GM18498 (cell line): ENCODE measurements around the gene TADA2A.
"Not testable (repeated sequence)": the region's sequence is repeated elsewhere in the genome, so short reads cannot be mapped to it uniquely, and the experiment has no call there.

Source experiments
- ATAC-seq: cut with Tn5 transposase; IDR thresholded peaks from one replicate; pipeline ENCODE4 v1.9.1; 2021; ENCODE audit warnings: mild to moderate bottlenecking, moderate library complexity; ENCODE audit not compliant: unreplicated experiment

The TADA2A gene

DNA sequence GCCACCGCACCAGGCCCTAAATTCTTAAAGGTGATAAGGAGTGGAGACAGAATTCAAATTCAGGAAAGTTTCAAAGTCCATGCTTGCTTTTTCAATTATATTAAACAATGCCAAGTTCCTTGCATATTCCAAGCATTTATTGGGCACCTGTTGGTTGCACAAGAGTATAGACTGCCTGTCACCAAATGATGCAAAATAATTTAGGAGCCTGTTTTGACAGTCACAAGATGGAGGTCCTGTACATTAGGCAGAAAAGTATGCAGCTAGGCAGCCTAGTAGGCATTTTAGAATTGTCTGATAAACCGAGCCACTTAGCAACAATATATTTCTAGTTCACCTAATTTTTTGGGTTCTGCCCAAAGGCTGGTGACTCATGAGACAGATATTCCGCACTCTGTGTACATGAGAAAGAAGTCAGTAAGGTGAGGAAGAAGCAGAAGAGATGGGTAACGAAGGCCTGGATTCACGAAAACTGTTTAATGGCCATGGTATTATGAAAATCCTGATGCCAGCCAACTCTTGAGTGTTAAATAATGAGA, 7.4 kb upstream of the TADA2A start:
- no peak for ATAC-seq

DNA sequence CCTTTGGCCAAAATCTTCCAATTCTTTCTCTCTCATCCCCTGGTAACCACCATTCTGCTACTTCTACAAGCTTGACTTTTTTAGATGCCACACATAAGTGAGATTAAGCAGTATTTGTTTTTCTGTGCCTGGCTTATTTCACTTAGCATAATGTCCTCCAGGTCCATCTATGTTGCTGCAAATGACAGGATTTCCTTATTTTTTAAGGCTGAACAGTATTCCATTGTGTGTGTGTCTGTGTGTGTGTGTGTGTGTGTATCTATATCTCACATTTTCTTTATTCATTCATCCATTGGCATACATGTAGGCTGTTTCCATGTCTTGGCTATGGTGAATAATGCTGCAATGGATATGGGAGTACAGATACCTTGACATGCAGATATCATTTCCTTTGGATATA, 6.2 kb upstream of the TADA2A start:
- no peak for ATAC-seq

DNA sequence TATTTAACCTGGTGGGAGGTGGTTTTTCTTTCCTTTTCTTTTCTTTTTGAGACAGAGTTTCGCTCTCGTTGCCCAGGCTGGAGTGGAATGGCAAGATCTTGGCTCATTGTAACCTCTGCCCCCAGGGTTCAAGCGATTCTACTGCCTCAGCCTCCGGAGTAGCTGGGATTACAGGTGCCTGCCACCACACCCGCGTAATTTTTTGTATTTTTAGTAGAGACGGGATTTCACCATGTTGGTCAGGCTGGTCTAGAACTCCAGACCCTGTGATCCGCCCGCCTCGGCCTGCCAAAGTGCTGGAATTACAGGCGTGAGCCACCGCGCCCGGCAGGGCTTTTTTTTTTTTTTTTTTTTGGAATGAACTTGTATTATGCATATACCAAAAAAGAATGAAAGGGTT, 1.2 kb upstream of the TADA2A start:
- not testable (repeated sequence) for ATAC-seq

DNA sequence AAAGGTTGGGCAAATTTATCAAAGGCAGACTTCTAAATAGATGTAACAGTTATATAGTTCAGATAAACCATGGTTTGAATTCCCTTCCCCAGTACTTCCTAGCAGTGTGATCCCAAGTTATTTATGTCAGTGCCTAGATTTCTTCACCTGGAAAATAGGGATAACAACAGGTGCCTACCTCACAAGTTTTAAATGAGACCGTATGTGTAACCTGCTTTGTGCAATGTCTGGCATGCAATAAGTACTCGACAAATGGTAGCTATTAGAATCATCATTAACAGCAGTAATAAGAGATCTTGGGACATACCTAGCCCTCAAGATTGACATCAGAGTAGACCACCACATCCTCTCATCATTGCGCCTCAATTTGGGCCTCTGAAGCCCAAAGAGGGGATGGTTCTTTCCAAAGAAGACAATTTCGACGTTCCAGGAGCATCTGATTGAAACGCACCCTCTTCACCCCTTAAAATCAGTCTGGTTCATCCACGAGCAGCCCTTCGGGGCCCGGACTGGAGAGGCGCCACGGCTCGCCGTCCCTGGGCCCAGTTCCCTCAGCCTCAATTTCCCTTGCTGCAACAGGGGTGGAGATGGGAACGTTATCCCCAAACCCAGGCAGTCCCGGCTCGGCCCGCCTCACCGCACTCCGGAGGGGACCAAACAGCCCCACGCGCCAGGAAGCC, 591 bp upstream of the TADA2A start:
- ATAC-seq, result peak; percentile 32

DNA sequence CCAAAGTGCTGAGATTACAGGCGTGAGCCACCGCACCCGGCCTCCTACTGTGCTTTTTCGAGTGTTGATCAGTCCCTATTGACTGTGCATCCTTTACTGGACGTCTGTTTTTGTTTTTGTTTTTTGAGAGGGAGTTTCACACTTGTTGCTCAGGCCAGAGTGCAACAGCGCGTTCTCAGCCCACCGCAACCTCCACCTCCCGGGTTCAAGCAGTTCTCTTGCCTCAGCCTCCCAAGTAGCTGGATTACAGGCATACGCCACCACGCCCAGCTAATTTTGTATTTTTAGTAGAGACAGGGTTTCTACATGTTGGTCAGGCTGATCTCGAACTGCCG, 1.4 kb downstream of the TADA2A start:
- ATAC-seq, result not testable (repeated sequence)

DNA sequence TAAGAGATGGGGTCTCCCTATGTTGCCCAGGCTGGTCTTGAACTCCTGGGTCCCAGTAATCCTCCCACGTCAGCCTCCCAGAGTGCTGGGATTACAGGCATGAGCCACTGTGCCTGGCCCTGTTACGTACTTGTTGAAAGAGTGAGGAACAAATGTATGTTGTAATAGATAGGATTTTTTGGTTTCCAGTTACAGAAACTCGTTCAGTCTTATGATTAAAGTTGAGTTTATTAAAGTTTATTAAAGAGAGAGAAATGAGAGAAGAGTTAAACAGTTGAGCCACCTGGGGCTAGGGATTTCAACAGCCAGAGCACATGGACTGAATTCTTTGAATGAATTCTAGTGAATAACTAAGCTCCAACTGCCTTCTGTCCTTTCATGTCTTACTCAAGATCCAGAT, 3.7 kb downstream of the TADA2A start:
- no peak for ATAC-seq

- ATAC-seq, result no peak
Observed at GRCh38 chr17:37413875-37414519, 7.3 kb downstream of the TADA2A start.

- ATAC-seq, result no peak
Observed at GRCh38 chr17:37417852-37418251, 11.2 kb downstream of the TADA2A start.

DNA sequence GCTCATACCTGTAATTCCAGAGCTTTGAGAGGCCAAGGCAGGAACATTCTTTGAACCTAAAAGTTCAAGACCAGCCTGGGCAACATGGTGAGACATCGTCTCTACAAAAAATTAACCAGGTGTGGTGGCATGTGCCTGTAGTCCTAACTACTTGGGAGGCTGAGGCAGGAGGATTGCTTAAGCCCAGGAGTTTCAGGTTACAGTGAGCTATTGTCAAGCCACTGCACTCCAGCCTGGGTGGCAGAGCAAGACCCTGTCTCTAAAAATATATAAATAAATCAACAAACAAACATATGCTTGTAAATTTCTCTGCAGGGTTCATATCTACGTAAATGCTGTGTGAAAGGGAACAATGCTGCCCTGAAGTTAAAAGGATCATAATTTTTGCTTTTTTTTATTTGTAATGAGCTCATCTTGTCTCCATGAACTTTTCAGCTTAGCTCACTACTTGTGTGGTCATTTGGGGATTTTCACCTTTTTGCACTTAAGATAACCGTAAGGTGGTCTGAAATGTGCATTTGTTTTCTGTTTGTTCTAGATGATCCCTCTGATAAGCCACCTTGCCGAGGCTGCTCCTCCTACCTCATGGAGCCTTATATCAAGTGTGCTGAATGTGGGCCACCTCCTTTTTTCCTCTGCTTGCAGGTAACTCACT, 16.4 kb downstream of the TADA2A start:
- no peak for ATAC-seq

GRCh38 chr17:37425268-37425667, 18.6 kb downstream of the TADA2A start:
- no peak for ATAC-seq

GRCh38 chr17:37429039-37429438, 22.4 kb downstream of the TADA2A start:
- ATAC-seq, result no peak

GRCh38 chr17:37429453-37429852, 22.8 kb downstream of the TADA2A start:
- no peak for ATAC-seq

DNA sequence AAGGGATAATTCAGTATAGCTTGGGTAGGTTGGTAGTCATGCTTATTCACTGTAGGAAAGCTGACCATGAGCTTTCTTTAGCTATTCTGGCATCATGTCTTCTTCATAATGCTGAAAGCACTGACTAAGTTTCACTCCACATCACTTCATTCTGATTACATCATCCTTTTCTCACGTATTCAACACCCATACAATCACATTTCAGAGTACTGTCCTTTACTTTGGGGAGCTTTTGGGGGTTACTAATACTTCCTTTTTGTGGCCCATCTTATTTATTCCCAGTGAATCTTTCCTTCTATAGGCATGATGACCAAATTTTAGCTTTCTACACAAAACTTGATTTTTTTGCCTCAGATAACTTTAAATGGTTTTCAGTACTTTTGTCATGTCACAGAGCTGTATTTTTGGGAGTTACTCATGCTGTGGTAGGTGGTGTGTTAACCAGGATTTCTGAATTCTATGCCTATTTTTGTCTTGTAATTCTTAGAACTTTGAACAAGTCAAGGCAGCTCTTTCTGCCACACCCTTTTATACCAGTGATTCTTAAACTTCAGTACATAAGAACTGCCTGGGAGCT, 23.5 kb downstream of the TADA2A start:
- no peak for ATAC-seq

DNA sequence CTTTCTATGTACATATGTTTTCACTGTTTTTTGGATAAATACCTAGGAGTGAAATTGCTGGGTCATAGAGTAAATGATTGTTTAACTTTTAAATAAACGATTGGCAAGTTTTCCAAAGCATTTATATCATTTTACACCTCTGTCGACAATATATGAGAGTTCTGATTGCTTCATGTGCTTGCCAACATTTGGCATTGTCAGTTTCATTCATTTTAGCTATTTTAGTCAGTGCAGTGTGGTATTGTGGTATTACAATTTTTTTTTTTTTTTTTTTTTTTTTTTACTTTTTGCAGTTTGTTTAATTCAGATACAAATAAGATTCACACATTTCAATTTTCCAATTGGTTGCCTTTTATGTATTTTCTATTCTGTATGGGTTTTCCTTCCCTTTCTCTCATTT, 26.0 kb downstream of the TADA2A start:
- no peak for ATAC-seq

DNA sequence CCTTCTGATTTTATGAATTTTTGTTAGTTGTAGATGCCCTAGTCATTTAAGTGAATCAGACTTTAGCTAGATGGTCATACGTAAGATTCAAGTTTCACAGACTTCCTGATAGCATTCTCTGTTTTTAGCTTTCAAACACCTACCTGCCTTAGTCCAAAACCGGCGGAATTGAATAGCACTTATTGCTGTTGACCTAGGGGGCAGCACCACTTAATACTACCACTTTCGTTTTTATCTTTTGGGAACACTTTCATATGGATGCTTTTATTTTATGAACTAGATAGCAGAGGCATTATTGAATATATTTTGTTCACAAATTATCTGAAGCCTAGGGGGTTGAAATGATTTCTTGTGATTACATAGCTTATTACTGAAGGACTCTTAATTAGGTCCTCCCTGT, 31.5 kb downstream of the TADA2A start:
- no peak for ATAC-seq

DNA sequence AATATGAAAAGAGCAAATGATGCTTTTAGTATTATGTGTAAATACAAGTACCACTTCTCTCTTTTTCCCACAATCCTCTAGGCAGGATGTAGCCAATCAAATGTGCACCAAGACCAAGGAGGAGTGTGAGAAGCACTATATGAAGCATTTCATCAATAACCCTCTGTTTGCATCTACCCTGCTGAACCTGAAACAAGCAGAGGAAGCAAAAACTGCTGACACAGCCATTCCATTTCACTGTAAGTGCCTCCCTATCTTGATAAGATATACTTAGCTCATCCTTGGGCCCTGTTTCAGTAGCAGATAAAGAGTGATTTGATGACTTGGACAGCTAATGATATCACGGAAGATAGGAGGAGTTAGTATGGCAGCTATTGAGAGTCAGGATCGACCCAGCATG, 33.7 kb downstream of the TADA2A start:
- ATAC-seq, result no peak

- not testable (repeated sequence) for ATAC-seq
Observed at GRCh38 chr17:37441369-37442014, 34.8 kb downstream of the TADA2A start.

- ATAC-seq, result no peak
Observed at GRCh38 chr17:37446027-37446426, 39.3 kb downstream of the TADA2A start.

- no peak for ATAC-seq
Observed at GRCh38 chr17:37447641-37448040, 41.0 kb downstream of the TADA2A start.

DNA sequence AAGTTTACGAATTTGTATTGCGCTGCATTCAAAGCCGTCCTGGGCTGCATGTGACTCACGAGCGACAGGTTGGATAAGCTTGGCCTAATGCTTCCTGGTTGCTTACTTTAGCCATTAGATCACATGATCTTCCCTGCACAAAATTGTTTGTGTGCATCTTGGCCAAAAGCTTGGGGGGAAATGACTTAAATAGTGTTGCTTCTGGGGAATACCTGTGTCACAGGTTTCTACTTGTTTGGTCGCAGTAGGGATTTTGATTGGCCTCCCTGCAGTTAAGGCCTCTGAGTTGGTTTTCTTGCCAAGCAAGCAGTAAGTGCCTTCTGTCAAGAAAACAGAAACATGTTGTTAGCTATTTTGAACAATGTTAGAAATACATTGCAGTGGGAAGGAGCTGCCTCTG, 43.4 kb downstream of the TADA2A start:
- no peak for ATAC-seq

DNA sequence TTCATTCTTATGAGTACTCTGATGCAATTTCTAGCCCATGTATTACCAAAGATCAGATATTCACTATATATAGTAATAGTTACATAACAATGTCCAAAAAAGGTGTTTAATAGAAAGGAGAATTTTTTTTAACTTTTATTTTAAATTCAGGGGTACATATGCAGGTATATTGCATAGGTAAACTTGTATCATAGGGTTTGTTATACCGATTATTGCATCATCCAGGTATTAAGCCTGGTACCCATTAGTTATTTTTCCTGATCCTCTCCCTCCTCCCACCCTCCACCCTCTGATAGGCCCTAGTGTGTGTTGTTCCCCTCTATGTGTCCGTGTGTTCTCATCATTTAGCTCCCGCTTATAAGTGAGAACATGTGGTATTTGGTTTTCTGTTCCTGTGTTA, 51.1 kb downstream of the TADA2A start:
- not testable (repeated sequence) for ATAC-seq
